ENCODE measurements around the gene ATG4D.

ATG4D gene

DNA sequence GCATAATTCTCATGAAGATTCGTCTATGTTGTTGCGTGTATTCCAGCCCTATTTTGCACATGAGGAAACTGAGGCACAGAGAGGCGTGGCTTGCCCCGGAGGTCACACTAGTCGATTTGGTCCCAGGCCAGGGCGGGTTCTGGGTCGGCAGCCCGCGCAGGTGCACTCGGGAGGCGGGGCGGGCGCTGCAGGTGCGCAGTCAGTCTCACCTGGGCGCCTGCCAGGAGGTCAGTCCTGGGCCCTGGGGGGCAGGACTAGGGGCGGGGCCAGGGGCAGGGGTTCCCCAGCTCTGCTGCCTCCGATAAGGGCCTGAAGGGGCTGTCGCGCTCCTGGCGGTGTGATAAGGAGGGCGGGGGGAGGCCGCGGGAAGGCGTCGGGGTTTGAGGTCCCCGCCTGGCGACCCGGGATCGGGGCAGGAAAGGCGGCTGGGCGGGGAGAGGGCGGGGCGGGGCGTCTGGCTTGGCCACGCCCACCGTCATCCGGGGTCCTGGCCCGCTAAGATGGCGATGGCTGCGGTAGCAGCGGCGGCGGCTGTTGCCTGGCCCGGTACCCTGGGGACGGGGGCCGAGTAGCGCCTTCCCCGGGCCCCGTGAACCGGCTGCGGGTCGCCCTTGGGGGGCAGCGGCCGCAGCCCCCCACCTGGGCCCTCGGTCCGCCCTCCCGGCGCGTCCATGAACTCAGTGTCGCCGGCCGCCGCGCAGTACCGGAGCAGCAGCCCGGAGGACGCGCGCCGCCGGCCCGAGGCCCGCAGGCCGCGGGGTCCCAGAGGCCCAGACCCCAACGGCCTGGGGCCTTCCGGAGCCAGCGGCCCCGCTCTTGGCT, at the start of gene ATG4D:
Gene ATG4D (plus strand): TSS at position 485 of the 822 bp plus-strand sequence. CDS start 187 bp downstream, at position 672.
- Histone ChIP-seq H3K27me3 (ENCODE audit: insufficient read depth, low read length) (no peaks in the 10 kb centered on the region), H3K9me3 (ENCODE audit: insufficient read depth, low read depth, low read length) (no peaks in the 10 kb centered on the region), H3K27ac (ENCODE audit: low read length) (no peak within 1 kb of the TSS), H3K36me3 (ENCODE audit: insufficient read depth, low read depth, low read length) (peaks cover 12% of the 10 kb centered on the region; the same call in 1 of the 2 replicates), H3K9ac (ENCODE audit: low read depth, low read length) (peak within 1 kb of the TSS; percentile 82), H3K4me3 (ENCODE audit: low read length) (peak within 1 kb of the TSS; percentile 89), H3K4me1 (ENCODE audit: insufficient read depth, low read length) (no peaks in the 10 kb centered on the region)

DNA sequence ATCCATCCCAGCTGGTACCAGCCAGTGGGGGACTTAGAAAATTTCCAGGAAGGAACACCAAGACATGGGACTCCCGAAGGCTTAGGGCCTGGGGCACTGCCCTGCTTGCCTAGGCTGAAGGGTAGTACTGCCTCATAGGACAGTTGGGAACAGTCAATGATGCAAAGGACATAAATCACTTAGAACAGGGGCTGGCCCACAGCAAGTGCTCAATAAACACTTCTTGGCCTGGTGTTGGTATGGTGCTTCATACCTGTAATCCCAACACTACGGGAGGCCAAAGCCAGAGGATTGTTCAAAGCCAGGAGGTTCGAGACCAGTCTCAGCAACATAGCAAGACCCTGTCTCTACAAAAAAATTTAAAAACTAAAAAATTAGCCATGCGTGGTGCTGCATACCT, 46.3 kb upstream of the ATG4D start:
- H3K9me3 ChIP-seq (ENCODE audit: insufficient read depth, low read depth, low read length): no peaks in the 10 kb centered on the region
- peaks cover 55% of the 10 kb centered on the region for H3K36me3 ChIP-seq (ENCODE audit: insufficient read depth, low read depth, low read length)
- H3K27me3 ChIP-seq (ENCODE audit: insufficient read depth, low read length): no peaks in the 10 kb centered on the region
- H3K27ac ChIP-seq (ENCODE audit: low read length): no peak overlapping the region
- H3K4me1 ChIP-seq (ENCODE audit: insufficient read depth, low read length): peaks cover 15% of the 10 kb centered on the region; the same call in 1 of the 2 replicates
- H3K4me3 ChIP-seq (ENCODE audit: low read length): no peak overlapping the region
- H3K9ac ChIP-seq (ENCODE audit: low read depth, low read length): no peak overlapping the region

DNA sequence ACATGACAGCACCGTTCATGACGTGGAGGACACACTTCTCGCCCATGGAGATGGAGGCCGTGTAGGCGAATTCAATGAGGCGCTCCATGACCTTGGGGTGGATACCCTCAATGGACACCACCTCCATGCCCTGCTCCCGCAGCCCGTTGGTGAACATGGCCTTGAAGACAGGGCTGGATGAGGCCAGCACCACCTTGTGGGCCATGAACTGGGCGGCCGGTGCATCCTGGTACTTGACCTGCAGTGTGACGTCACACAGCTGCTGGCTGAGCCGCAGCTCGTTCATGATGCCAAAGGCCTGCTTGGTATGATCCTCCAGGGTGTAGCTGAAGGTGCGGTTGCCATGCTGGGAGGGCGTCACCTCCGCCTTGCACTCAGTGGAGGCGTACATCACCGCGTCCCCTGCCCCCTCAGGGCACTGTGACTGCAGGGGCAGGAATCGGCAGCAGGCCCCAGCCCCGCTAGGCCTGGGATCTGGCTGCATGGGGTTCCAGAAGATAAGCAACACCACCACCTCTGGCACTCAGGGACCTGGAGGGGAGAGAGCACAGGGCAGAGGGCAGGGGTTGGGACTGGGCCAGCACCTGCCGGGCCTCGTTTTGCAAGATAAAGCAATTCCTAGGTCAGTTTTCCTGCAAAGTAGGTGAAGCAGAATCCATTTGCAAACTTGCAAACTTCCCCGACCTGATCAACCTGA, 44.0 kb upstream of the ATG4D start:
- H3K36me3 ChIP-seq (ENCODE audit: insufficient read depth, low read depth, low read length): peaks cover 45% of the 10 kb centered on the region
- no peaks in the 10 kb centered on the region for H3K27me3 ChIP-seq (ENCODE audit: insufficient read depth, low read length)
- no peaks in the 10 kb centered on the region for H3K9me3 ChIP-seq (ENCODE audit: insufficient read depth, low read depth, low read length)
- H3K9ac ChIP-seq (ENCODE audit: low read depth, low read length): peak overlapping the region; percentile 36; the same call in 1 of the 2 replicates
- H3K4me1 ChIP-seq (ENCODE audit: insufficient read depth, low read length): peaks cover 15% of the 10 kb centered on the region; the same call in 1 of the 2 replicates
- H3K4me3 ChIP-seq (ENCODE audit: low read length): peak overlapping the region; percentile 50; the same call in 1 of the 2 replicates
- peak overlapping the region; percentile 72 for H3K27ac ChIP-seq (ENCODE audit: low read length)

DNA sequence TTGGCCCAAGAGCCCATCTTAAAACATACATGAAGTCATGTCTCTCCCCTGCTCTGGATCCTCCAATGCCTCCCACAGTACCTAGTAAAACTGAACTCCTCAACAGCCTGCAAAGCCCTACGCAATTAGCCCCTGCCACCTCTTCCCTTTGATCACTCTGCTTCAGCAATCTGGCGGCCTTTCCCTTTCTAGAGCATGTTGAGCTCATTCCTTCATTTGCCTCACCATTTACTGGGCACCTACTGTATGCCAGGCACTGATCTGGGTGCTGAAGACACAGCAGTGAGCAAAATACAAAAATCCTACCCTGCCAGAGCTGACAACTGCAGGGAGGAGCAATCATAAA, 43.5 kb upstream of the ATG4D start:
- no peaks in the 10 kb centered on the region for H3K27me3 ChIP-seq (ENCODE audit: insufficient read depth, low read length)
- H3K4me3 ChIP-seq (ENCODE audit: low read length): peak overlapping the region; percentile 50; the same call in 1 of the 2 replicates
- peak overlapping the region; percentile 72 for H3K27ac ChIP-seq (ENCODE audit: low read length)
- peak overlapping the region; percentile 71; the same call in 1 of the 2 replicates for H3K9ac ChIP-seq (ENCODE audit: low read depth, low read length)
- H3K36me3 ChIP-seq (ENCODE audit: insufficient read depth, low read depth, low read length): peaks cover 40% of the 10 kb centered on the region
- H3K4me1 ChIP-seq (ENCODE audit: insufficient read depth, low read length): peaks cover 15% of the 10 kb centered on the region; the same call in 1 of the 2 replicates
- H3K9me3 ChIP-seq (ENCODE audit: insufficient read depth, low read depth, low read length): no peaks in the 10 kb centered on the region

DNA sequence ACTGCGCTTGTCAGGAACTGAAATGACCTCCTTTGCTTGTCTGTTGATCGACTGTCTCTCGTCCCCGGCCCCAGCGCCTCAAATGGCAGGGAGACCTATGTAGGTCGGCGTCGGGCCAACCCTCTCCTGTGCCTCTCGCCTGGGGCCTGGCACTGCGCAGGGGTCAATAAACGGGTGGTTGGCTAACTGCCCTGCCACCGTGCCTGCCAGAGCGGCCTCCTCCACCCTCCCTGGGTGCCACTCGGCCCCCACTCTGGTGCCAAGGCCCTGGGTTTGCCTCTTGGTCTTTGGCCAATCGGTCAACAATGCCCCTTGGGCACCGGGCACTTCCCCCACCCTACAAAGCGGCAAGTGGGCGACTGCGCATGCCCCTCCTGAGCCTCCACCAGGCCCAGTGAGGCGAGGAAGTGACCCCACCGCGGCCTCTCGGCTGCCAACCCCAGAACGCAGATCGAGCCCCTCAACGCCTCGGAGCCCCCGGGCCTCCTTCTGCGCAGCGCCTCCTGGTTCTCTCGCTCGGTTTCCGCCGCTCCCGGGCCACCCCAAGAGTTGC, 41.7 kb upstream of the ATG4D start:
- H3K4me3 ChIP-seq (ENCODE audit: low read length): peak overlapping the region; percentile 94
- H3K27me3 ChIP-seq (ENCODE audit: insufficient read depth, low read length): no peaks in the 10 kb centered on the region
- peak overlapping the region; percentile 96 for H3K9ac ChIP-seq (ENCODE audit: low read depth, low read length)
- peak overlapping the region; percentile 87 for H3K27ac ChIP-seq (ENCODE audit: low read length)
- H3K9me3 ChIP-seq (ENCODE audit: insufficient read depth, low read depth, low read length): no peaks in the 10 kb centered on the region
- peaks cover 15% of the 10 kb centered on the region; the same call in 1 of the 2 replicates for H3K4me1 ChIP-seq (ENCODE audit: insufficient read depth, low read length)
- H3K36me3 ChIP-seq (ENCODE audit: insufficient read depth, low read depth, low read length): peaks cover 22% of the 10 kb centered on the region

GRCh38 chr19:10502524-10503001, 41.1 kb upstream of the ATG4D start:
- Histone ChIP-seq H3K4me1 (ENCODE audit: insufficient read depth, low read length) (peaks cover 15% of the 10 kb centered on the region; the same call in 1 of the 2 replicates), H3K4me3 (ENCODE audit: low read length) (peak overlapping the region; percentile 94), H3K27ac (ENCODE audit: low read length) (peak overlapping the region; percentile 87), H3K36me3 (ENCODE audit: insufficient read depth, low read depth, low read length) (peaks cover 17% of the 10 kb centered on the region), H3K9ac (ENCODE audit: low read depth, low read length) (peak overlapping the region; percentile 96), H3K9me3 (ENCODE audit: insufficient read depth, low read depth, low read length) (no peaks in the 10 kb centered on the region), H3K27me3 (ENCODE audit: insufficient read depth, low read length) (no peaks in the 10 kb centered on the region)

- Histone ChIP-seq H3K27ac (ENCODE audit: low read length) (peak within 1 kb of the TSS; percentile 87), H3K4me1 (ENCODE audit: insufficient read depth, low read length) (peaks cover 15% of the 10 kb centered on the region; the same call in 1 of the 2 replicates), H3K27me3 (ENCODE audit: insufficient read depth, low read length) (no peaks in the 10 kb centered on the region), H3K9me3 (ENCODE audit: insufficient read depth, low read depth, low read length) (no peaks in the 10 kb centered on the region), H3K36me3 (ENCODE audit: insufficient read depth, low read depth, low read length) (peaks cover 15% of the 10 kb centered on the region), H3K9ac (ENCODE audit: low read depth, low read length) (peak within 1 kb of the TSS; percentile 96), H3K4me3 (ENCODE audit: low read length) (peak within 1 kb of the TSS; percentile 94)
Observed at GRCh38 chr19:10503002-10503789, 40.5 kb upstream of the ATG4D start, which contains the start of gene KEAP1. TSS of gene KEAP1 (minus strand) at chr19:10503356. CDS start at chr19:10500033, 3,323 bp downstream.

DNA sequence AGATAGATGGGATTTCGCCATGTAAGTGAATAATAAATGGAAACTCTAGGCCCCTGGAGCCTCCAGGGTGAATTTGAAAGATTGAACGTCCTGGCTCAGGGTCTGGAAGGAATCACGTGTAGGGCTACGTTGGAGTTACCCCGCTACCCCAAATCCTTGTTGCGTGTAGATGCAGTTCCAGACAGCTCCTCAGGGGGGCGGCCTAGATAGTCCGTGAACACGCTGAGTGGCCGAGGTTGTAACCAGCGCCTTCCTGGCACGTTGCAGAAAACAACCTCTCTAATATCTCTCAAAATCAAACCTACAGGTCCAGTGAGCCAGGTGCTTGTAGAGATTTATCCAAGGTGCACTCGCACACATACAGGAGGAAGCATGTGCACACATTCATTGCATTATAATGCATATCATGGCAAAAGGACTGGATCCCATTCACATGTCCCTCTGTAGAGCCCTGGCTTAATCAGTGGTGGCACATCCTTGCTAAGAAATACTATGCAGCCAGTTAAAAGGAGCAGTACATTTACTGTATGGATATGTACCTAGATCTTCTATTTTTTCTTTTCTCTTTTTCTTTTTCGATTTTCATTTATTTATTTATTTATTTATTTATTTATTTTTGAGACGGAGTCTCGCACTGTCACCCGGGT, 38.0 kb upstream of the ATG4D start:
- Histone ChIP-seq H3K9me3 (ENCODE audit: insufficient read depth, low read depth, low read length) (no peaks in the 10 kb centered on the region), H3K4me1 (ENCODE audit: insufficient read depth, low read length) (peaks cover 6% of the 10 kb centered on the region; the same call in 1 of the 2 replicates), H3K27me3 (ENCODE audit: insufficient read depth, low read length) (no peaks in the 10 kb centered on the region), H3K27ac (ENCODE audit: low read length) (no peak overlapping the region), H3K4me3 (ENCODE audit: low read length) (no peak overlapping the region), H3K9ac (ENCODE audit: low read depth, low read length) (no peak overlapping the region), H3K36me3 (ENCODE audit: insufficient read depth, low read depth, low read length) (no peaks in the 10 kb centered on the region)

DNA sequence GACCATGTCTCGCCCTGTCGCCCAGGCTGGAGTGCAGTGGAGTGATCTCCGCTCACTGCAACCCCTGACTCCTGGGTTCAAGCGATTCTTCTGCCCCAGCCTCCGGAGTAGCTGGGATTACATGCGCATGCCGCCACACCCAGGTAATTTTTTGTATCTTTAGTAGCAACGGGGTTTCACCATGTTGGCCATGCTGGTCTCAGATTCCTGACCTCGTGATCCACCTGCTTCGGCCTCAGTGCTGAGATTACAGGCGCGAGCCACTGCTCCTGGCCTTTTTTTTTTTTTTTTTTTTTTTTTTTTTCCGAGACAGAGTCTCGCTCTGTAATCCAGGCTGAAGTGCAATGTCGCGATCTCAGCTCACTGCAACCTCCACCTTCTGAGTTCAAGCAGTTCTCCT, 35.7 kb upstream of the ATG4D start:
- Histone ChIP-seq H3K27me3 (ENCODE audit: insufficient read depth, low read length) (peaks cover 13% of the 10 kb centered on the region), H3K4me1 (ENCODE audit: insufficient read depth, low read length) (peaks cover 3% of the 10 kb centered on the region; the same call in 1 of the 2 replicates), H3K27ac (ENCODE audit: low read length) (no peak overlapping the region), H3K4me3 (ENCODE audit: low read length) (no peak overlapping the region), H3K36me3 (ENCODE audit: insufficient read depth, low read depth, low read length) (no peaks in the 10 kb centered on the region), H3K9me3 (ENCODE audit: insufficient read depth, low read depth, low read length) (no peaks in the 10 kb centered on the region), H3K9ac (ENCODE audit: low read depth, low read length) (no peak overlapping the region)

GRCh38 chr19:10508707-10509106, 35.0 kb upstream of the ATG4D start:
- Histone ChIP-seq H3K9me3 (ENCODE audit: insufficient read depth, low read depth, low read length) (no peaks in the 10 kb centered on the region), H3K9ac (ENCODE audit: low read depth, low read length) (no peak overlapping the region), H3K36me3 (ENCODE audit: insufficient read depth, low read depth, low read length) (no peaks in the 10 kb centered on the region), H3K4me1 (ENCODE audit: insufficient read depth, low read length) (peaks cover 3% of the 10 kb centered on the region; the same call in 1 of the 2 replicates), H3K27ac (ENCODE audit: low read length) (no peak overlapping the region), H3K27me3 (ENCODE audit: insufficient read depth, low read length) (peaks cover 20% of the 10 kb centered on the region), H3K4me3 (ENCODE audit: low read length) (no peak overlapping the region)

All from iPS-20b (cell line).